BLaER1 (cell line): ENCODE data around the gene TGM1.
"Not testable (repeated sequence)": the region's sequence is repeated elsewhere in the genome, so short reads cannot be mapped to it uniquely, and the experiment has no call there.

Experiments used
- H3K27ac ChIP-seq: shearing (Covaris generic); formaldehyde crosslinking; 2 replicates; pipeline ENCODE4 v1.8.1; 2022
- H3K27me3 ChIP-seq: shearing (Covaris generic); formaldehyde crosslinking; 2 replicates; pipeline ENCODE4 v1.8.1; 2022
- H3K36me3 ChIP-seq: shearing (Covaris generic); formaldehyde crosslinking; 2 replicates; pipeline ENCODE4 v1.8.1; 2022
- H3K4me1 ChIP-seq: shearing (Covaris generic); formaldehyde crosslinking; 2 replicates; pipeline ENCODE4 v1.8.1; 2022
- H3K4me2 ChIP-seq: shearing (Covaris generic); formaldehyde crosslinking; 2 replicates; pipeline ENCODE4 v1.8.1; 2022
- H3K4me3 ChIP-seq: shearing (Covaris generic); formaldehyde crosslinking; 2 replicates; pipeline ENCODE4 v1.8.1; 2022
- H3K9ac ChIP-seq: shearing (Covaris generic); formaldehyde crosslinking; 2 replicates; pipeline ENCODE4 v1.8.1; 2022
- H3K9me3 ChIP-seq: shearing (Covaris generic); formaldehyde crosslinking; 2 replicates; pipeline ENCODE4 v1.8.1; 2022
- H4K20me1 ChIP-seq: shearing (Covaris generic); formaldehyde crosslinking; 2 replicates; pipeline ENCODE4 v1.8.1; 2022
- Cebpa-rat ChIP-seq: shearing (Covaris generic); IDR thresholded peaks from 2 replicates; pipeline ENCODE4 v1.8.1; 2022

Gene TGM1

DNA sequence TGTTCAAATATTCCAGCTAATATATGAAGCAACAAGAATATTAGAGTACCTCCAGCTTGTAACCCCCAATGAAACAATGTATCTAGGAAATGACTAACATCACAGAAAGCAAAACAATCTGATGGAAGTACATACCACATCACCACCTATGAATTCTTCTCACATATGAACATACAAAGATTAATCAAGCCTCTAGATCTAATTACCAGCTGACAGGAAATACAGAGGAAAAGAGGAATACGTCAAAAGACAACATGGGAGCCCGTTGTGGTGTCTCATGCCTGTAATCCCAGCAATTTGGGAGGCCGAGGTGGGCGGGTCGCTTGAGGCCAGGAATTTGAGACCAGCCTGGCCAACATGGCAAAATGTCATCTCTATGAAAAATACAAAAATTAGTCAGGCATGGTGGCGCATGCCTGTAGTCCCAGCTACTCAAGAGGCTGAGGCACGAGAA, 38.3 kb downstream of the TGM1 start:
- Histone ChIP-seq H4K20me1 (peaks cover 63% of the 10 kb centered on the region), H3K4me3 (no peak overlapping the region), H3K27me3 (no peaks in the 10 kb centered on the region), H3K9ac (no peak overlapping the region), H3K9me3 (no peaks in the 10 kb centered on the region), H3K4me1 (peaks cover 3% of the 10 kb centered on the region; the same call in 1 of the 2 replicates), H3K36me3 (peaks cover 26% of the 10 kb centered on the region), H3K4me2 (no peak overlapping the region), H3K27ac (no peak overlapping the region)
- no peak for TF ChIP-seq Cebpa-rat

DNA sequence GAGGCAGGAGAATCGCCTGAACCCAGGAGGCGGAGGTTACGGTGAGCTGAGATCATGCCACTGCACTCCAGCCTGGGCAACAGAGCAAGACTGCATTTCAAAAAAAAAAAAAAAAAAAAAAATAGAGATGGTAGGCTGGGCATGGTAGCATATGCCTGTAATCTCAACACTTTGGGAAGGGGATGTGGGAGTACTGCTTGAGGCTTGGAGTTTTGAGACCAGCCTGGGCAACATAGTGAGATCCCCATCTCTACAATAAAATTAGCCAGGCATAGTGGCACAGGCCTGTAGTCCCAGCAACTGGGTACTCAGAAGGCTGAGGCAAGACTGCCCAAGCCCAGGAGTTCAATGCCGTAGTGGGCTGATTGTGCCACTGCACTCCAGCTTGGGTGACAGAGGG, 40.0 kb downstream of the TGM1 start:
- Histone ChIP-seq H4K20me1 (peaks cover 65% of the 10 kb centered on the region), H3K36me3 (peaks cover 21% of the 10 kb centered on the region)
- not testable (repeated sequence) for H3K9ac ChIP-seq, H3K27ac ChIP-seq, H3K9me3 ChIP-seq, H3K4me2 ChIP-seq, H3K4me3 ChIP-seq, H3K27me3 ChIP-seq, H3K4me1 ChIP-seq

GRCh38 chr14:24219521-24219920, 43.5 kb downstream of the TGM1 start:
- no peak overlapping the region for H3K9ac ChIP-seq
- H3K36me3 ChIP-seq: peaks cover 19% of the 10 kb centered on the region
- TF ChIP-seq Cebpa-rat: no peak
- H3K4me3 ChIP-seq: no peak overlapping the region
- H3K4me1 ChIP-seq: peaks cover 15% of the 10 kb centered on the region
- H3K27ac ChIP-seq: no peak overlapping the region
- no peak overlapping the region for H3K4me2 ChIP-seq
- H3K9me3 ChIP-seq: no peaks in the 10 kb centered on the region
- H3K27me3 ChIP-seq: no peaks in the 10 kb centered on the region
- peaks cover 42% of the 10 kb centered on the region for H4K20me1 ChIP-seq

DNA sequence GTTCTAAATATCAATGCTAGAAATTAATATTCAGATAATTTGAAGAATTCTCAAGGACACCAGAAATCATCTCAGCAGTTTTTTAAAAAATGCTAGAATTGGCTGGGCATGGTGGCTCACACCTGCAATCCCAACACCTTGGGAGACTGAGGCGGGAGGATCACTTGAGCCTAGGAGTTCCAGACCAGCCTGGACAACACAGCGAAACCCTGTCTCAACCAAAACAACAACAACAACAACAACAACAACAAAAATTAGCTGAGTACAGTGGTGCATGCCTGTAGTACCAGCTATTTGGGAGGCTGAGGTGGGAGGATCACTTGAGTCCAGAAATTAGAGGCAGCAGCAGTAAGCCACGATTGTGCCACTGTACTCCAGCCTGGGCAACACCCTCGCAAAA, 43.9 kb downstream of the TGM1 start:
- Histone ChIP-seq H3K4me1 (peaks cover 19% of the 10 kb centered on the region), H3K9me3 (no peaks in the 10 kb centered on the region), H3K4me2 (no peak overlapping the region), H3K27me3 (no peaks in the 10 kb centered on the region), H3K9ac (no peak overlapping the region), H3K4me3 (no peak overlapping the region), H3K27ac (no peak overlapping the region), H4K20me1 (peaks cover 40% of the 10 kb centered on the region), H3K36me3 (peaks cover 19% of the 10 kb centered on the region)
- TF ChIP-seq Cebpa-rat: no peak

- not testable (repeated sequence) for H3K9me3 ChIP-seq, H3K9ac ChIP-seq, H3K4me2 ChIP-seq, H3K27ac ChIP-seq, H3K27me3 ChIP-seq, H3K4me3 ChIP-seq
- peaks cover 33% of the 10 kb centered on the region for H3K4me1 ChIP-seq
- peaks cover 19% of the 10 kb centered on the region for H3K36me3 ChIP-seq
- H4K20me1 ChIP-seq: peaks cover 24% of the 10 kb centered on the region
These were observed 46.1 kb downstream of the TGM1 start for GRCh38 chr14:24216876-24217275.

GRCh38 chr14:24216345-24216699, 46.7 kb downstream of the TGM1 start:
- Histone ChIP-seq H3K4me3 (0 out of 2 replicates have a peak overlapping the region, but pooled peaks have one; percentile 77), H3K4me2 (peak overlapping the region; percentile 85; the same call in 1 of the 2 replicates), H3K9me3 (no peaks in the 10 kb centered on the region), H3K9ac (no peak overlapping the region), H3K36me3 (peaks cover 22% of the 10 kb centered on the region), H3K4me1 (peaks cover 38% of the 10 kb centered on the region), H4K20me1 (peaks cover 19% of the 10 kb centered on the region), H3K27ac (no peak overlapping the region), H3K27me3 (no peaks in the 10 kb centered on the region)
- no peak for TF ChIP-seq Cebpa-rat

DNA sequence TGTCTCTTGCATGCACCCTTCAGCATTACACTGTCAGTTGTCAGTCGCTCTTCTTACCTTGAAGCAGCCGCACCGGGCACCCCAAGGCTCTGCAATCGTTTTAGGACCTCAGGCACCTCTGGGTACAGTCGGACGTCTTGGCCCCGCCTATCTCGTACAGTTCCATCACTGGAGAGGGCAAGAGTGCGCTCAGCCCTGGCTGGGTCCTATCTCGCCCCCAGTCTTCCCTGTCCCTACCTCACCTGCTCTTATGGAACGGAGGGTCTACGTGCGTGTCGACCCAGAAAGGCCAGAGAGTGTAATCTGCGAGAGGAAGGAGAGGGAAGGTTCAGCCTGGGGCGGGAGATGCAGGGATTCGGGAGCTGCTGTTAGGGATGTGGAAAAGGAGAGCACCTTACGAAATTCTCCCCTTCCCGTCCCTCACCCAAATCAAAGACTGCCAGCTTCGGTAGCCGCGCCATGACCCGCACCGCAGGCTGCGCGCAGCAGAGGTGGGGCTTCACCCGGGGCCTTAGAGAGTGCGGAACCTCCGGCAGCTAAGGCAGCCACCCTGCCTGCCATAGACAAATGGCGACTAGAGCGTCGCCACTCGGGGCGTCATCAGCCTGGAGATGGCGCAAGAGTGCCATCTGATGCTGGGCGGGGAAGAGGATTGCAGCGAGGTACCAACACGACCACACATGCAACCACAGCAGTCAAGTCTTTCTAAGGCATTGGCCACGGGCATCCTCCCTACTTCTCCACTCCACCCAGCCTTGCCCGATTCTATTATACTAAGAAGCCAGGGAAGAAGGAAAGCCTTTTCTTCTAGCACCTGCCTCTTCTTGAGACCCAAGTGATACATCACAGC, 47.3 kb downstream of the TGM1 start, which contains the start of gene MDP1:
MDP1 (minus strand) TSS at position 572 of the 850 bp plus-strand sequence; CDS start at position 461, 111 bp downstream.
- Histone ChIP-seq H3K9ac (peak within 1 kb of the TSS; percentile 89), H3K27ac (peak within 1 kb of the TSS; percentile 77), H3K27me3 (no peaks in the 10 kb centered on the region), H3K36me3 (peaks cover 28% of the 10 kb centered on the region), H4K20me1 (peaks cover 13% of the 10 kb centered on the region; the same call in 1 of the 2 replicates), H3K9me3 (no peaks in the 10 kb centered on the region), H3K4me1 (peaks cover 42% of the 10 kb centered on the region), H3K4me2 (peak within 1 kb of the TSS; percentile 85), H3K4me3 (peak within 1 kb of the TSS; percentile 77)
- TF ChIP-seq Cebpa-rat: peak; percentile 94

DNA sequence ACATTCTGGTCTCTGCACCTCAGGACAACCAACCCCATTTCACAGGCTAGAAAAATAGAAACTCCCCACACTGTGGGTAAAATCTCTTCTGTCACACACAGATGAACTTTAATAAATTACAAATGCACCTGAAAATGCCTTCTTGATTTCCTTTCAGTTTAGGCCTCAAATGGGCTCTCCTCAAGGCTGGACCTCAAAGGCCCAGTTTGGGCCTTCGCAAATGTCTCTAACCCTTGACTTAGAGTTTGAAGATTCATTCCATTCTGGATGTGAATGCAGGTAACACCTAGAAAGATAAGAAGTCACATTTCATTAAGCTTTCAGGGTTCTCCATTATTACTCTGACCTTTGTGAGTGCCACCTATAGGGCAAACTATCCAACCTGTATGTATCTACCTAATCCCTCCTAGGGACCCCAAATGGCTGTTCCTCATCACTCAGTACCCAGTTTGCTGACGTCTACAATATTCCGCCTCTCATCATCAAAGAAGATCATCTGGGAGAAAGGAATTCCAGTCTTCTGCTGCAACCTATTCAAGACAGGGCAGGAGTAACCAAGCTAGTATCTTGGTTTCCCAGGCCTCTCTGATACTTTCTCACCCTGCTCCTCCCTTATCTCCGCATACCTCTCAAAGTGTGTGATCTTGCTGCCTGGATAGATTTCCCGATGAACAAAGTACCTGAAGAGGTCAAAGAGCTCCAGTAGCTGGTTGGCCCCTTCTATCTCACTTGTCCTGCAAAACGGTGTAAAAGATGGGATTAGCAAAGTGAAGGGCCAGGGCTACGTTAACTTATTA, 48.9 kb downstream of the TGM1 start:
- Histone ChIP-seq H3K9ac (peak overlapping the region; percentile 94), H3K4me1 (peaks cover 42% of the 10 kb centered on the region), H3K4me3 (peak overlapping the region; percentile 83), H3K9me3 (no peaks in the 10 kb centered on the region), H3K36me3 (peaks cover 45% of the 10 kb centered on the region), H3K4me2 (peak overlapping the region; percentile 85), H4K20me1 (no peaks in the 10 kb centered on the region), H3K27ac (peak overlapping the region; percentile 94), H3K27me3 (no peaks in the 10 kb centered on the region)
- TF ChIP-seq Cebpa-rat: no peak

- H3K4me2 ChIP-seq: peak within 1 kb of the TSS; percentile 85
- H3K4me1 ChIP-seq: peaks cover 42% of the 10 kb centered on the region
- peak within 1 kb of the TSS; percentile 94 for H3K27ac ChIP-seq
- H3K4me3 ChIP-seq: peak within 1 kb of the TSS; percentile 83
- H3K36me3 ChIP-seq: peaks cover 47% of the 10 kb centered on the region
- H3K27me3 ChIP-seq: no peaks in the 10 kb centered on the region
- H4K20me1 ChIP-seq: no peaks in the 10 kb centered on the region
- TF ChIP-seq Cebpa-rat: peak; percentile 66; the same call in 1 of the 2 replicates
- H3K9ac ChIP-seq: peak within 1 kb of the TSS; percentile 94
- no peaks in the 10 kb centered on the region for H3K9me3 ChIP-seq
These were observed 49.8 kb downstream of the TGM1 start, which contains the start of gene CHMP4A for GRCh38 chr14:24212924-24213865. Gene CHMP4A (minus strand): TSS chr14:24213488. CDS start chr14:24213439, 49 bp downstream.
